Activated T-cell treated with anti-CD3 and anti-CD28 coated beads for 24 hours (primary cell): Measurements from ENCODE around the gene ATP2B1.

Experiments used
- DNase-seq: peaks from one replicate; pipeline ENCODE4 v3.0.0-alpha.2; 2020; ENCODE audit warnings: low read depth

Gene ATP2B1

DNA sequence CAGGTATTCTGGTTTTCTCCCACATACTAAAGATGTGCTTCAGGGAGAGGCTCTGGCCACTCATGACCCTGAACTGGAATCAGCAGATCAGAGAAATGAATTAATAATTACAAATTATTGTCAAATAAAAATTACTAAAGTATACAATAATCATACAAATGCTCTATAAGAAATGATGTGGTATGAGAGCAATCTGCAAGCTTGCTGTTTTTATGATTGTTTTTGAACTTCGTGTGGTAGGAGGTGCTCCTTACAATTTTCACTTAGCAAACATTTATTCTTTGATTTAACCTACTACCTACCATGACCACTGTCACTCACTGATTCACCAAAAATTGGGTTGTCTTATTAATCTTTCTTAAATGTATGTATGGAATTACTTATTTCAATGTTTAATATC is 16.2 kb downstream of the ATP2B1 start:
- no peak for DNase-seq

DNA sequence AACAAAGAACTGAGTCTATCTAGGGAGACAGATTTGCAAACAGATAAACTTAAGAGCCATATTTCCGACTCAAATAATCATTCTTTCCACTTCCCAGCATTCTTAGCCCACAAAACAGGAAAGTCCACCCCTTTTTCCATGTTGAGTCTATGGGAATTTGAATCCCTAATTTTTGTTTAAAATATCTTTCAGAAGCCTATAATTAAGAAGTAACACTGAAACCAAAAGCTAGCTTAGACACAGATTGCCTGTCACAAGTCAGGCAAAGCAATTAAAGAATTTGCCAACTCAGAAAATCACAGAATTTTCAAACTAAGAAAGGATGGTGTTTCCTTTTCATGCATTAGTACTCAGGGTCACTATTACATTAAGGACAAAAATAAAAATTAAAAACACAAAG is 17.0 kb downstream of the ATP2B1 start:
- no peak for DNase-seq

DNA sequence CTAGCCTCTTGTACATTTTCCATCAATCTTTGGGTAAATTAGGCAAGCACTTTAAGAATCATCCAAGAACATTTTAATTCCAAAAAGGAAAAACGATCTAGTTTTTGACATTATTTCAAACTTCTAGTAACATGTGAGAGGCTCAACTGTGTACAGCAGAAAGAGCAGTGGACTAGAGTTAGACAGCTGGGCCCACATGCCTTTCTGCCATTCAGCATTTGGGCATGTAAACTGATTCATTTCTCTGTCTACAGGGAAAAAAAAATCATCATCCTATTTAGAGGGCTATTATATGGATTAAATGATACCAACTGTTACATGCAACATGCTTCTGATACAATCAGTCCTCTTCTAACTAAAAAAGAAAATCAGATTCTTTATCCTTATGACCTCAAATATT is 17.7 kb downstream of the ATP2B1 start:
- no peak for DNase-seq

DNA sequence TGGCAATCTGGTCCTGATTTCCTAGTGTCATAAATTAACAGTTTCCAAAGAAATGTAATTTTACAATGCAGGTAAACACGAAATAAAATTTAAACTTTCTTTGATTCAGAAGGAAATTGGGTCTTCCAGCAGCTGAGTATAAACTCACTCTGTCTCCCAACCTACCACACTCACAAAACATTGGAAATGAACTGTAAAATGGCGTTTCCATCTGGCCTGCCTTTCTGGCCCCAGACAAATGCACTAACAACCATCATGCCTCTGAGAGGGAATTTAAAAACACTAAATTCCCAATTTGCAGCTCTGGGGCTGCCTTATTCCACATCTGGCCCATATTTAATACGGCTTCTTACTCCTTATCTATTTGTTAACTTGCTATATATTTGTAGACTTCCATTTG is 19.3 kb downstream of the ATP2B1 start:
- DNase-seq, result no peak

DNA sequence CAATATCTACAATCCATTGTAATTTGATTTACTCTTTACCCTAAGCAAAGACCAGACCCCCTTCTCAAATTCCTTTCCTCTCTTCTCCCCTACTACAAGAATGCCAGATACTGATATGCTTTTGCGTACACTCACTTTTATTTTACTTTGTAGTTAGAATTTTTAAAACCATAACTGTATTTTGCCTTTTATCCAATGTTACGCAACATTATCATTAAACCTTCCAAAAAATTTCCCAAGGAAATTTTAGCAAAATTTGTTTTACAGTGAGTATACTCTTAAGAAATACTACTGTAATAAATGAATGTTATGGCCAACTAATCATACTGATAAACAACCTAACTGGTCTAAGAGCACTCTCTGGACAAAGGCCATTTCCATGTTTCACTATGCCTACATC is 22.3 kb downstream of the ATP2B1 start:
- no peak for DNase-seq

DNA sequence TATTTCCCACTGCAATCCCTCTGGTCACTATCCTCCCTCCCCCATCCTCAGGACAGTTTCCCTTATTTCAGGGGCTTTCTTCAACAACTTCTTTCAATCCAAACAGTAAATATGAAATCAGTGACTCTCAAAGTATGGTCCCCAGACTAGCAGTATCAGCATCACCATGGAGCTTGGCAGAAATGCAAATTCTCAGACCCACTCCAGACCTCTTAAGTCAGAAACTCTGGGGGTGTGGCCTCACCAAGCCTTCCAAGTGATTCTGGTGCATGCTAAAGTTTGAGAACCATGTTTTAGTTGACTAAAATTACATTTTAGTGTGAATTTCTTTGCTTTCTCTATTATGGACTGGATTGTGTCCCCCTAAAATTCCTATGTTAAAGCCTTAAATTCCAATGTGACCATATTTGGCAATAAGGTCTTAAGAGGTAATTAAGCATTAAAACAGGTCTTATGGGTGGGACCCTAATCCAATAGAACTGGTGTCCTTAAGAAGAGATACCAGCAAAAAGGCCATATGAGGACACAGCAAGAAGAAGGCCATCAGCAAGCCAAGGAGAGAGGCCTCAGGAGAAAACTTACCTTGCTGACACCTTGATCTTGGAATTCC is 23.2 kb downstream of the ATP2B1 start:
- DNase-seq, result no peak

DNA sequence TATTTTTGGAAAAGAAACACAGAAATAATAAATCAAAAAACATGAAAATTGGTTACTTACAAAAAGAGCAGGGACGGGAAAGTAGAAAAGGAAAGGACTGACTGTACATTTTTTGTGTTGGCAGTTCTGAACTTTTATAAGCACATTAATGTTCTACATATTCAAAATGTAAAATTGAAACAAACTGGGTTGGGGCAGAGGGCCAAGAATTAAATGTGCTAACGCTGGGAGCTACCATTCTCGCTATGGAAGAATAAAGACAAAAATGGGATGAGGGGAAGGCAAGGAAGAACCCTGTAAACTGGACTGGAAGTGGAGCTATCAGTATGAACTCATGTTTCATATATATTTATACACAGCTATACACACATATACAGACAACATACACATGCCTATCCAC is 24.5 kb downstream of the ATP2B1 start:
- no peak for DNase-seq

DNA sequence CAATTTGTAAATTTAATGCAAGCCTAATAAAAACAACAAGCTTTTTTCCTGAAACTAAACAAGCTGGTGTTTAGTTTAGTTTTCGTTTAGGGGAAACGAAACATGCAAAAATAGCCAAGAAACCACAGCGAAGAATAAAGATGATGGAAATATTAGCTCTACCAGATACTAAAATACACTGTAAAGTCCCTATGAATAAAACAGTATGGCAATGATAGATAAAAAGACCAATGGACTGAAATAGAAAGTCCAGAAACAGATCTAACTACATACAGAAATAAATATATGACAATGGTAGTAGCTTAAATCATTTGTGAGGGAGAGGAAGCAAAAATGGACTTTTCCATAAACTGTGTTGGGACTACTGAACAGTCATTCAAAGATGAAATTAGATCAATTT is 26.4 kb downstream of the ATP2B1 start:
- no peak for DNase-seq

DNA sequence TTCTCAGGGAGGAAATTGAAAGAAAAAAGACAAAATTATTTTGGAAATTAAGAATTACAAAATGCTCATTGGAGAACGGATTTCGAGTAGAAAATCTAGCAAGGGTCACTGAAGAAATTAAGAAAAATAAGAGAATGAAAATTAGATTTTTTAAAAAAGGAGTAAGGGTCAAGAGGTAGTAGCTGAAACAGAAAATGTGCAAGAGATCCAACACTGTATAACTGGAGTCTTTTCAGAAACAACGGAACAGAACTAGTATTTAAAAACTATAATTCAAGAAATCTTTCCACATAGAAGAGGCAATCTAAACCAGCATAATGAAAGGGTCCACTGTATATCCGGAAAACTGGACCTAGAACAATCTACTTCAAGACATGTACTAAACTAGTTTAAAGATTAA is 28.2 kb downstream of the ATP2B1 start:
- DNase-seq, result no peak

DNA sequence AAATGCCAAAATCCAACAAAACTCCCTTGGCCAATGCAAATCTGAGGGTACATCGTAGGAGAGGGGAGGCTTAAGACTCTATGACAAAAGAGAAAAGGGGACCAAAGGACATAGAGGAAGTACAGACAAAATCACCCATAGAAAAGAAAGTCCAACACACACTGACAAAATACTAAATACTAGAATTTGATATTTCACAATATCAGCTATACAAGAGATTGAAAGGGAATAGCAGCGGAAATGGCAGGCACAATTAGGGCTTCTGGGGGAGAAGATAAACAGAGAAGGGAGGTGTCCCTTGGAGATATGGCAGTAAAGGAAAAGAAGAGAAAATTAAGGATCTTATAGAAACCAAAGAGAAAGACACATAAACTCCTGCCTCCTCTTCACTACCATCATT is 29.0 kb downstream of the ATP2B1 start:
- no peak for DNase-seq

DNA sequence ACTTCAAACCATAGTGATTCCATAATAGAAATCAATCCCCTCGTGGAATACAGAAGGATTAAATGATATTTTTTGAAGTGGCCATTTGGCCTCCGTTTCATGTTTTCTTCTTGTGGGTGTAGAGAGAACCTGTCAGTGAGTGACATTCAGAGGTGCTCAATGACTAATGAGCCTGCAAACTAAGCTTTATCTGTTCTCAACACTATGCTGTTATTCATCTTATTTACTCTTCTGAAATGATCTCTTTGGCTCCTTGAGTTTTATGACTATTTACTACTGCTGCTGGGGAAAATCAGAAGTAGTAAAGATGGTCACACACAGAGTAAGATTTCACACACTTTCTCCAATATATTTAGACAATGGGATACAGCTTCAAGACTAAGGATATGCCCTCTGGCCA is 30.4 kb downstream of the ATP2B1 start:
- no peak for DNase-seq

DNA sequence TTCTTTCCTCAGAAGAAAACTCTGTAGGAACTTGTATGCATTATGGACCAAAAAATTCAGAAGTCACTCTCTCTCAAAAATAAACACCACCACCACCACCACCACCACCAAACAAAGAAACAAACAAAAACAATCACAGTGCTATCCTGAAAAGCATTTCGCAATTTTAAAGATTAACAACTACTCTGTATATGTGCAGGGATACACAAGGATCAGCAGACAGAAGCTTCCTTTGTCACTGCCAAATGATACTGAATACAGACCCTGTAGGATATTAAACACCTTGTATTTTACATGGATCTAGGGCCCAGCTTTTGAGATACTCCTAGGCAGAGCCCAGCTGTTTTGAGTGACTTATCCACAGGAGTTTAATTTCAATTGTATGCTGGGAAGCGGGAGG is 31.7 kb downstream of the ATP2B1 start:
- DNase-seq, result no peak

DNA sequence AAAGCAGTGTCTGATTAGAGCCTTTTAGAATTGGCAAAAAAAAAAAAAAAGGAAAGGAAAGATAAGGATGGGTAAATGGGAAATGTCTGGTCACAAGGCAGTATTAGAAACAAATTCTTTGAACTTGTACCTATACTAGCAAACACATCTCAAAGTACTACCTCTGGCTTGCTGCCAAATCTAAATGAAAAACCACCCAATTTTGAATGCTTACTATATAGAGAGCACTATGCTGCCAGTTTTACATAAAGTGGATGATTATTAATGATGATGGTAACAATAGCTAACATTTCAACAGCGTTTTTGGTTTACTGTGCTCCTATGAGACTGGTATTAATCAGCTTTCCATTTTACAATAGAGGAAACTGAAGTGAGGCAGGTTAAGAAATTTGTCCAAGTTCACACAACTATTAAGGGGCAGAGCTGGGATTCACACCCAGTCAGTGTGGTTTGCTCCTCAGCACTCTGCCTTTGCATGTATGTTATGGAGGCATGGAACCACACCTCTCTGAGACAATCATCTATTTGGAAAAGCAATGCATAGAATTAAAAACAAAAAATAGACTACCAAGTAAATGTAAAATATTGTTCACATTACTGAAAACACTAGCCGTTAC is 34.2 kb downstream of the ATP2B1 start:
- DNase-seq, result no peak

DNA sequence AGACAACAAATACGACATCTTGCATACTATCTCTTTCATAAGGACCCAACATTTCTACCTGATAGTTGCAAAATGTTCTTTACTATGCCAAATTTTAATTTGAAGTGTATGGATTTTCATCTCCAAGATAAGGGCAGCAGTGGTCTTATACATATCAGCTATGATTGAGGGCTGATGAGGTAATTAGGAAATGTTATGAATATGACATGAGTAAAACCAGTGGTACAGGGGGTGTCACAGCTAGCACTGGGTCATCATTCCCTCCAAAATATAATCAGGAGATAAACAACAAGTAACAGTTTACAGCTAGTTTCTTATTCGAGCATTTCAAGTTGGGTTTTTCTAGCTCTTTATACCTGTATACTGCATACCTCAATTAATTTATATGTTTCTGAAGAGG is 35.0 kb downstream of the ATP2B1 start:
- no peak for DNase-seq

DNA sequence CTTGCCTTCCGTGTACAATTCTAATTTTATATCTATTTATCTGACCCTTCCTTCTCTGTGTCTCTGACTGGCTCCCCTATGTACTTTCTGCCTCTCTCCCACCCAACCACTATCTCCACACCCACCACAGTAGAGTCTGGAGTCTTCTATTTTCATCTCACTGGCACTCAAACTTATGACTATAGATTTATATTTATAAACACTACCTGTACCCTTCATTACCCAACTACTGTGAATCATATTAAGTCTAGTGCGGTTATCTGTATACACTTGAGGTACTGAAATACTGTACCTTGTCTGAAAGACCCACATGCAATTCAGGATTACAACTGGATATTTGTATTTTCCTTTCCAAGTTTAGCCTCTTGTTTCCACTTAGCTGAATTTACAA is 36.1 kb downstream of the ATP2B1 start:
- no peak for DNase-seq

DNA sequence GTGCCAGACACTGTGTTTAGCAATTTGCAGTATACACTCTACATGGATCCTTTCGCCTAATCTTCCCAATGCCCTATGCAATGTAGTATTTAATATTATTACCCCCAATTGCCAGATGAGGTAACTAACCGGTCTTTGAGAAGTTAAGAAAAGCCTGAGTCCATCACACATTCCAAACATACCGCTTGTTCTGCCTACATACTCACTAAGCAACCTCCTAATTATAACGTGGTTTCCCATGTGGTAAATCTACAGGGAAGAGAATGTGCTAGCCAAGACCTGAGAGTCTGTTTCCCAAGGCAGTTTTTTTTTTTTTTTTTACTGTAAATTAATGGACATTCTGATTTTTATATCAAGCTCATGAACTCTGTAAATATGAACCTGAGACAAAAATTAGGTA is 37.2 kb downstream of the ATP2B1 start:
- no peak for DNase-seq

DNA sequence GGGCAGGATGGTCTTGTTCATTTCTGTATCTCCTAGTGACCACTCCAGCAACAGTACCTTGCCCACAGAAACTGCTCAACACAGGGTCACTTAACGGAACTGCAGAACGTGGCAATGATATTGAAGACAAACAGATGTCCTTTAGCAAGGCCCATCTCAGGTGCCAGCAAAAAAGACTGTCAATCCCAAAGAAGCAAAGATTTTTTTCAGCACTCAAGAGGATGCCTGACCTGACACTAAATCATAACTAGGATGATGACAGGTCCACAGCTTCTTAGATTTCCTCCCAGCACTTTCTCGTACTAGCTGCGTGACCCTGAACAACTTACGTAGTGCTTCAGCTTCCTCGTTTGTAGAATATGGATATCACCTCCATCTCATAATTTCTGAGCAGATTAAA is 39.4 kb downstream of the ATP2B1 start:
- DNase-seq, result no peak

DNA sequence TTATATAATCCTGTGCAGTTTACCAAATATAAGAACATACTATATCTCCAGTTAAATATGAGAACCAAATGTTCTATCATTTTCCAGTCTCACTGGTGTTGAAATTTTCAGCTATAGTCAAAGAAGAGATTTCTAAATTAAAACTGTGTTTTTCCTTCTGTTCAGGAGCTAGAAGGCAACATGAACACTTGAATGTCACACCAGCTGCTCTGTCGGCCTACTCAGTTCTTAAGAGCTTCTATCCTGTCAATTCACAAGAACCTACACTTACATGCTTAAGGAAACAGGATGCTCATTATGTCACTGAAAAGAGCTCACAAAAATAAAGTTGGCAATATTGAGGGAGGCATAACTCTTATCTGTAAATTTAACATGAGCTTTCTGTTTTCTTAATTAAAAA is 43.1 kb downstream of the ATP2B1 start:
- no peak for DNase-seq

DNA sequence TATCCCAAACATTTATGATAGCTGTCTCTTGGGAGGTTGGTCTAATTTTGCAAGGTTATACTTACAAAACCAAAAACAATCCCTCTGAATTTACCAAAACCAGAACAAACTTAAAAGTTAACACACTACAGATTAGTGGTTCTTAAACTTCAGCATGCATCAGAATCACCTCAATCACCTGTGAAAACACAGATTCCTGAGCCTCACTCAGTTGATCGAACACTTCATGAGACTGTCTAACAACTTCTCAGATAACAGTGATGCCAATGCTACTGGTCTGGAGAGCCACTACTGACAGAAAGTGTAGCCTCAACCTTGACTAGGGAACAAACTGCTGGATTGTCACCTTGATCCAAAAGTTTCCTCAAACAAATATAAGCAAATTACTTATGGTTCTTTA is 44.2 kb downstream of the ATP2B1 start:
- DNase-seq, result no peak

DNA sequence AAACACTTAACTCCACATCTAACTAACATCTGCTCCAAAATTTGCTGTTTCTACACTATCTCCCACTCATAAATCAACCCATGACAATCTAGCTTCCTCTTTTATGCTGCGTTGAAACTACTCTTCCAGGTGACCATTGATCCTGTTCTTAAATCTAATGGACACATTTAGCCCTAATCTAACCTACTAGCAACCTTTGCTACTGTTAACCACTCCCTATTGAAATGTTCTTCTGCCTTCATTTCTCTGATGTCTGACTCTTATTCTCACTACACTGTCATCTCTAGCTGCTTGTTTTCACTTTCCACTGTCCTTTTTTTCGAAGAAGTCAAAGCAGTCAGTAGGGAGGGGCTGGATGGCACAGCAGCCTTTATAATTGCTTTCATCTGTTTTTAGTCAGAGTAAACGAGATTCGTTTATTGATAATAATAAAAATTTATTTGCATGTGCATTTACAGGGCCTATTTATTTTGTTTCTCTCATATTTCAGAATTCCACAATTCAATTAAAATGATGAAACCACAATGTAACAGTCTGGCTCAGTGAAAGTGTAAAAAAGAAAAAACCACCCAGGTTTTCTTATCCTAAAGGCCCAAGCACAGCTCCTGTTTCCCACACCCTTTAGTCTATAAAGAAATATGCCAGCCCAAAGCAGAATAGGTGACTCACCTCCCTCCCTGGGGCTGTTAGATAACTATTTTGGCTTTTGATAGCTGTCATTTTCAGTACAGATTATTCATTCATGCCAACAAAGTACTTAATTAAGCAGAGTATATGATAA is 44.9 kb downstream of the ATP2B1 start:
- no peak for DNase-seq

DNA sequence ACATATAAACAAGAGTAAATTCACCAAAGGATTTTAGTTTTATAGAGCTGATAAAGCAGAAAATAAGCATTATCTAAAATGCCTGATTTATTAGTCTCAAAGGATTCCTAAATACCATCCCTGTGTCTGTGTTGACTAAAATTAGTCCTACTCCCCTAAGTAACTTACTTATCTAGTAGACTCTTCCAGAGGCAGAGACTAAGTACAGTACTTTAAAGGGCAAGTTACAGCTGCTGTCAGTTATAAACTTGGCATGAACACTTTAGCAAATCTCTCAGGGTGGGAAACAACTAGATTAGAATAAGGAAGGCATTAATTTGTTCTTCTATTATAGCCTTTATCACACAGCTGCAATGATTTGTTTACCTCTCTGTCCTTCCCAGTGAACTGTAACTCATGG is 46.0 kb downstream of the ATP2B1 start:
- no peak for DNase-seq

DNA sequence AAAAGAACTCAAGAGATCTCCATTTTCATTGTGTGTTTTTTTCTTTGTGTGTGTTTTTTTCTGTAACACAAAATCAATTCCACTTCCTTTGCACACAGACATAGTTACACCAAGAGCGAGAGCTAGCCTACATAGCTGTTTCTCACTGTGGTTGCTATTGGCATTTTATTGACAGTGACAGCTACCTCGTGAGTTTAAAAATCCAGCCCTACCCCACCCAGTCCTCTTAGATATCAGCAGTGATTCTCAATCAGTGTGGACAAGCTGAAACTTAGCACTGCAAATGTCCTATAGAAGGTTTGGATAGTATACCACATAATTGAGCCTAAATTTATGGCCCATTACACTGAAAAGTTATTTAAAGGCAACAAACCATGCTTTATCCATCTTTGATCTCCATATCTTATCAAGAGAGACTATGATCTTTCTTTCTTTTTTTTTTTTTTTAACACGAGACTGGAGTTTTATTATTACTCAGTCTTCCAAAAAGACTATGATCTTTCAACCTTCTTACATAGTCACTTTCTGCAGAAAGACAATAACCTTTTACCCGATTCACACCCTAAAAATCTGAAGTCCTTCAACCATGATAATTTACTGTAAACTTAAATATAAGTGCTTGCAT is 46.8 kb downstream of the ATP2B1 start:
- no peak for DNase-seq

DNA sequence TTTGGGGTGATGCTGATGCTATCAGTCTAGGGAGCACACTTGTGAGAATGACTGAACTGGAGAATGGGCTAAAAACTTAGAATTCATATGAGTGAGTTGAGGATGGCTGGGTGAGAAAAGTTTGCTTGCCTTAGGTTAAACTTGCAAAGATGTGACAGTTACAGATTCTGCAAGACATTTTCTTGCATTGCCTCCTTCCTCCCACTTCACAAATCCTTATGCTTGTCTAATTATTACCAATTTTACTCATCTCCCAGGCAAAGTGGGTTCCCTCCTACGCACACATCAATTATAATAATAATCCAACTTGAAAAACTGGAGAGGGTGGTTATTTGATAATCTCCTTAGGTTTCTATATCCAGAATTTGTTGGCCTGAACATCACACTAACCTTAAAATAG is 50.9 kb downstream of the ATP2B1 start:
- no peak for DNase-seq
